D721Med (cell line): ENCODE measurements around the gene DPM1.

Experiments used
- DNase-seq: peaks from one replicate; pipeline ENCODE4 v3.0.0; 2011; ENCODE audit warnings: low spot score; ENCODE audit not compliant: insufficient read length
- FAIRE-seq: peaks from 2 replicates; lab custom pipeline; 2011; peaks lifted over from hg19 to GRCh38; lab: Jason Lieb, UNC
- TF ChIP-seq, protein P1 (sequence below): IDR thresholded peaks from 2 replicates; pipeline ENCODE4 v1.5.1; 2012; ENCODE audit warnings: mild to moderate bottlenecking, control low read depth; ENCODE audit not compliant: insufficient read depth; ENCODE audit errors: missing control alignments

The DPM1 gene

DNA sequence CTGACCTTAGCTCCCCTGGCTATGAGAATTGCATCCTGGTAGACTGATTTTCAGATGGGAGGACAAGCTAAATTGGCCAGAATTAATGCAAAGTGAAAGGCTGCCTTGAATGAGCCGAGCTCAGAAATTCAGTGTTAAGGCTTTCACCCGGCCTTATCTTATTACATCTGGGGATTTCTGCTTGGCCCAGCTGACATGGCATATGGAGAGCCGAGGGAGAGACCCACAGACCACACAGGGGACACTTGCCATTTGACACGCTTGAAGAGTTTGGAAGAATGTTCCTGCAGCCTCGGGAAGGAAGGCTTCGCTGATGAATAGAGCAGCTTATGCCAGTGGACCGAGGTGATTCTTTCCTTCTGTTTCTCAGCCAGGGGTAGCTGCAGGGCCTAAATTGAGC is 9.3 kb upstream of the DPM1 start:
- no peak for DNase-seq
- FAIRE-seq: no peak
- TF ChIP-seq, protein P1, sequence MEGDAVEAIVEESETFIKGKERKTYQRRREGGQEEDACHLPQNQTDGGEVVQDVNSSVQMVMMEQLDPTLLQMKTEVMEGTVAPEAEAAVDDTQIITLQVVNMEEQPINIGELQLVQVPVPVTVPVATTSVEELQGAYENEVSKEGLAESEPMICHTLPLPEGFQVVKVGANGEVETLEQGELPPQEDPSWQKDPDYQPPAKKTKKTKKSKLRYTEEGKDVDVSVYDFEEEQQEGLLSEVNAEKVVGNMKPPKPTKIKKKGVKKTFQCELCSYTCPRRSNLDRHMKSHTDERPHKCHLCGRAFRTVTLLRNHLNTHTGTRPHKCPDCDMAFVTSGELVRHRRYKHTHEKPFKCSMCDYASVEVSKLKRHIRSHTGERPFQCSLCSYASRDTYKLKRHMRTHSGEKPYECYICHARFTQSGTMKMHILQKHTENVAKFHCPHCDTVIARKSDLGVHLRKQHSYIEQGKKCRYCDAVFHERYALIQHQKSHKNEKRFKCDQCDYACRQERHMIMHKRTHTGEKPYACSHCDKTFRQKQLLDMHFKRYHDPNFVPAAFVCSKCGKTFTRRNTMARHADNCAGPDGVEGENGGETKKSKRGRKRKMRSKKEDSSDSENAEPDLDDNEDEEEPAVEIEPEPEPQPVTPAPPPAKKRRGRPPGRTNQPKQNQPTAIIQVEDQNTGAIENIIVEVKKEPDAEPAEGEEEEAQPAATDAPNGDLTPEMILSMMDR: no peak

DNA sequence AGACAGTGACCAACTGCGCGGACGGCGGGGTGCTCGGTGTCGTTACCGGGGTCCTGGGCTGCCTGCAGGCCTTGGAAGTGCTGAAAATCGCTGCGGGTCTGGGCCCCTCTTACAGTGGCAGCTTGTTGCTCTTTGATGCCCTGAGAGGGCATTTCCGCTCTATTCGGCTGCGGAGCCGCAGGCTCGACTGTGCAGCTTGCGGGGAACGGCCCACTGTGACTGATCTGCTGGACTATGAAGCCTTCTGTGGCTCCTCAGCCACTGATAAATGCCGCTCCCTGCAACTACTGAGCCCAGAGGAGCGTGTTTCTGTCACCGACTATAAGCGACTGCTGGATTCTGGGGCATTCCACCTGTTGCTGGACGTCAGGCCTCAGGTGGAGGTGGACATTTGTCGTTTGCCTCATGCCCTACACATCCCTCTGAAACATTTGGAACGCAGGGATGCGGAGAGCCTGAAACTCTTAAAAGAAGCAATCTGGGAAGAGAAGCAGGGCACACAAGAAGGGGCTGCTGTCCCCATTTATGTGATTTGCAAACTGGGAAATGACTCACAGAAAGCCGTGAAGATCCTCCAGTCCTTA is 1.3 kb upstream of the DPM1 start:
- no peak for FAIRE-seq

DNA sequence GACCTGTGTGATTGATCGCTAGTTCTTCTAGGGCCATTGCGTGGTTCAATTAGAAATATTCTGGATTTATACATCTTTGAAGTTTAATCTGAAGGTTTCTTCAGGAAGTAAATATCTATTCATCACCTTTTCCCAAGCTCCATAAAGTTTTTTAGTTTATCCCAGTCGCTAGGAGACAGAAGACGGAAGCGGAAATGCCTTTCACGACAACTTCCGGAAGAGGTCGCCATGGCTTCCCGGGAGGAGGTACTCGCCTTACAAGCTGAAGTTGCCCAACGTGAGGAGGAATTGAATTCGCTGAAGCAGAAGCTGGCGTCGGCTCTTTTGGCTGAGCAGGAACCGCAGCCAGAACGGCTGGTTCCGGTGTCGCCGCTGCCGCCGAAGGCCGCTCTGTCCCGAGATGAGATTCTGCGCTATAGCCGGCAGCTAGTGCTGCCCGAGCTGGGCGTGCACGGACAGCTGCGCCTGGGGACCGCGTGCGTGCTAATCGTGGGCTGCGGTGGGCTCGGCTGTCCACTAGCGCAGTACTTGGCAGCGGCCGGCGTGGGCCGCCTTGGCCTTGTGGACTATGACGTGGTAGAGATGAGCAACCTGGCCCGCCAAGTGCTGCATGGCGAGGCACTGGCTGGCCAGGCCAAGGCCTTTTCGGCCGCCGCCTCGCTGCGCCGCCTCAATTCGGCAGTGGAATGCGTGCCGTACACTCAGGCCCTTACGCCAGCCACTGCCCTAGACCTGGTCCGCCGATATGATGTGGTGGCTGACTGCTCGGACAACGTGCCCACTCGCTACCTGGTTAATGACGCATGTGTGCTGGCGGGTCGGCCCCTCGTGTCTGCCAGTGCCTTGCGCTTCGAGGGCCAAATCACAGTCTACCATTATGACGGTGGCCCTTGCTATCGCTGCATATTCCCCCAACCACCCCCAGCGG is 547 bp upstream of the DPM1 start, which contains the start of gene MOCS3:
MOCS3 (plus strand) TSS at position 204 of the 928 bp plus-strand sequence; CDS start at position 229, 25 bp downstream.
- TF ChIP-seq, protein P1: no peak
- FAIRE-seq (peak; percentile 16), DNase-seq (peak; percentile 45)

More for the DNA sequence above, 1.3 kb upstream of the DPM1 start:
- DNase-seq: no peak
- TF ChIP-seq, protein P1: no peak

DNA sequence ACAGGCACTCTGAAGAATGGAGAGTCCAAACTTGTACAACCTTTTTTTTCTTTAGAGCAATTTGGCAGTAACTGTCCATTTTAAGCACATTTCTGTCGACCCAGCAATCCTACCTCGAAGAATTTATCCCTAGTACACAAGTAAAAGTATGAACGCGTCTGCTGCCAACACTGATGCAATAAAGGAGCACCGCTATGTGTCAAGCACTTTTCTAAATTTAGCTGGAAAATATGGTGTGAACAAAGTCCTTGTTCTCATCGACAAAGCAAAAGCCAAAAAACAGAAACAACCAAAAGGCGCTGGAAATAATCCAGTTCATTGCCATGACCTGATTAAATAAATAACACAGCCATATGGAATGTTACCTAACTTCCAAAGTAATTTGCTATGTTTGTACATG is 1.1 kb downstream of the DPM1 start:
- TF ChIP-seq, protein P1: no peak
- DNase-seq (no peak), FAIRE-seq (no peak)

DNA sequence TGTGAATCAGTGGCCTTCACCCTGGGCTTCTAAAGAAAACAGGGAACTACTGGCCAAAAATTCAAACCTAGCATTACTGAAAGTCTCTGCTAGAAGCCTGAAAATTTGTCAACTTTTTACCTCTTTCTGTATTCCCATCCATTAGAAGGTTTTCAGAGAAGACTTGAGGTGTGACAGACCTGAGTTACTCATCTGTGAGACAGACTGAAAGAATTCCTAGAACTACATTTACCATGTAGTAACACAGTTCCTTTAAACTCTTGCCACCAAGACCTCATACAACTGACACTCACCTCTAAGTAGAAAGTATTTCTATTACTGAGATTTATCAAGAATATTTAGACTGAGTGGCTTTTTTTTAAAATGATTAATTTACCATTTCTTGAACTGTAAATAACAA is 4.5 kb downstream of the DPM1 start:
- TF ChIP-seq, protein P1: no peak
- FAIRE-seq: no peak
- no peak for DNase-seq

DNA sequence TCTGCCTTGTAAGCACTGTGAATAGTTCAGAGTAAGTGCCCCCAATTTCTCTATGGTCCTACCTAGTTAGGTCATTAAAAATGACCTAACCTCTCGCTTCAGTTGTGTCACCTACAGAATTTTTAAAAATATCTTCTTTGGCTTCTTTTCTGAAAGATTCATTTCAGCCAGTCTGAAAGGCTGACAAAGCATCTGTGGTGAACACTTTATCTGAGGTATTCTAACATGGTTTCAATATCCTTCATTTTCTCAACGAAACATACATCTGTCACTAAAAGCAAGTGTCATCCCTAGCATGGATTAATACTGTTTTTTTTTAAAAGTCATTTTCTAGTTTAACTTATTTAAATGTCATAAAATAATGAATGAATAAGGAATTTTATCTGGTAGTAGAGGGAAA is 5.1 kb downstream of the DPM1 start:
- TF ChIP-seq, protein P1: no peak
- FAIRE-seq (no peak), DNase-seq (no peak)
